NCI-H82 (cell line): ENCODE data around the gene PIGL.

Experiments used
- DNase-seq: peaks from one replicate; lab custom pipeline; 2025; lab: John Stamatoyannopoulos, UW

PIGL gene

GRCh38 chr17:16353317-16354174 is 136.5 kb downstream of the PIGL start, which contains the start of gene CENPV:
CENPV (minus strand) TSS chr17:16353469; CDS start chr17:16353436, 33 bp downstream.
- DNase-seq = peak; percentile 76

GRCh38 chr17:16354585-16354984 is 137.6 kb downstream of the PIGL start:
- no peak for DNase-seq

GRCh38 chr17:16358394-16358793 is 141.4 kb downstream of the PIGL start:
- no peak for DNase-seq

- DNase-seq = no peak
These were observed 144.9 kb downstream of the PIGL start for GRCh38 chr17:16361874-16362273.

- DNase-seq = peak; percentile 93
These were observed 146.9 kb downstream of the PIGL start for GRCh38 chr17:16363749-16364536.

- no peak for DNase-seq
These were observed 147.6 kb downstream of the PIGL start for GRCh38 chr17:16364625-16365024.

- DNase-seq = no peak
These were observed 154.7 kb downstream of the PIGL start for GRCh38 chr17:16371742-16372141.

GRCh38 chr17:16374146-16374938 is 157.3 kb downstream of the PIGL start:
- DNase-seq = no peak
